Inflammatory macrophage (primary cell): Measurements from ENCODE around the gene KIRREL1.

Experiments used
- DNase-seq, 2 donors: peaks; one replicate each; pipeline ENCODE4 v3.0.0-alpha.2; 2020 to 2022
- total RNA-seq, 18 experiments: gene quantifications; one replicate each; lab custom pipeline; 2026; ENCODE audit warnings: mixed read lengths in 6 of 18, inconsistent platforms in 2 of 18; lab: John Stamatoyannopoulos, UW

Gene KIRREL1
- total RNA-seq = 0 to 0.20 (median 0.06) reads per million in 18 experiments

- DNase-seq = no peak
Observed at GRCh38 chr1:157993147-157993917, at the start of gene KIRREL1. Gene KIRREL1 (plus strand): TSS chr1:157993645. CDS start chr1:157993677, 32 bp downstream.

- peak; percentile 42 to 88 for DNase-seq
Observed at GRCh38 chr1:157944663-157945280, 48.7 kb upstream of the KIRREL1 start.

- DNase-seq = peak; percentile 71 to 72
Observed at GRCh38 chr1:157948312-157949073, 45.0 kb upstream of the KIRREL1 start.

GRCh38 chr1:157949074-157949354, 44.4 kb upstream of the KIRREL1 start:
- DNase-seq = no peak

GRCh38 chr1:157951230-157951629, 42.2 kb upstream of the KIRREL1 start:
- no peak for DNase-seq

- DNase-seq = no peak
Observed at GRCh38 chr1:157952601-157953000, 40.8 kb upstream of the KIRREL1 start.

GRCh38 chr1:157955221-157955620, 38.2 kb upstream of the KIRREL1 start:
- DNase-seq = peak; percentile 54 to 57

GRCh38 chr1:157955857-157956256, 37.6 kb upstream of the KIRREL1 start:
- peak; percentile 78 to 85 for DNase-seq

GRCh38 chr1:157956732-157957131, 36.7 kb upstream of the KIRREL1 start:
- peak; percentile 20 to 55 for DNase-seq

GRCh38 chr1:157958263-157958662, 35.2 kb upstream of the KIRREL1 start:
- no peak for DNase-seq

- DNase-seq = no peak
Observed at GRCh38 chr1:157959750-157960149, 33.7 kb upstream of the KIRREL1 start.

- DNase-seq = no peak
Observed at GRCh38 chr1:157960773-157961172, 32.7 kb upstream of the KIRREL1 start.

- peak; percentile 15 to 39 for DNase-seq
Observed at GRCh38 chr1:157961805-157962762, 31.4 kb upstream of the KIRREL1 start.

- peak; percentile 73 to 75 for DNase-seq
Observed at GRCh38 chr1:157963713-157964112, 29.7 kb upstream of the KIRREL1 start.

GRCh38 chr1:157965584-157965983, 27.9 kb upstream of the KIRREL1 start:
- no peak for DNase-seq

GRCh38 chr1:157966031-157966537, 27.4 kb upstream of the KIRREL1 start:
- DNase-seq = no peak

- no peak for DNase-seq
Observed at GRCh38 chr1:157967205-157967604, 26.2 kb upstream of the KIRREL1 start.

- DNase-seq = no peak
Observed at GRCh38 chr1:157968508-157968907, 24.9 kb upstream of the KIRREL1 start.

GRCh38 chr1:157968946-157969345, 24.5 kb upstream of the KIRREL1 start:
- no peak for DNase-seq

- DNase-seq = peak; percentile 38 to 39
Observed at GRCh38 chr1:157969697-157970485, 23.6 kb upstream of the KIRREL1 start.

GRCh38 chr1:157971769-157972168, 21.7 kb upstream of the KIRREL1 start:
- DNase-seq = peak; percentile 52 to 60
